Measurements from ENCODE around the gene CEBPA.
"Not testable (repeated sequence)": the region's sequence is repeated elsewhere in the genome, so short reads cannot be mapped to it uniquely, and the experiment has no call there.

The CEBPA gene

GRCh38 chr19:33323093-33323820 lies 20.9 kb upstream of the CEBPA start:
- H3K27ac Mint-ChIP-seq, result no peak overlapping the region
- DNase-seq, result no peak
- H3K4me3 Mint-ChIP-seq, result no peak overlapping the region
- H3K27me3 Mint-ChIP-seq (ENCODE audit: low read depth, poor library complexity), result peaks cover 16% of the 10 kb centered on the region
- H3K9me3 Mint-ChIP-seq, result peaks cover 42% of the 10 kb centered on the region
- H3K4me1 Mint-ChIP-seq, result no peaks in the 10 kb centered on the region
- no peak for TF ChIP-seq CTCF (IDR thresholded peaks at IDR 0.05)
- no peaks in the 10 kb centered on the region for H3K36me3 Mint-ChIP-seq (ENCODE audit: low read depth)

- H3K4me1 Mint-ChIP-seq, result no peaks in the 10 kb centered on the region
- H3K27ac Mint-ChIP-seq, result no peak overlapping the region
Observed at GRCh38 chr19:33320636-33321035, 18.3 kb upstream of the CEBPA start.

GRCh38 chr19:33317991-33318390 lies 15.7 kb upstream of the CEBPA start:
- peaks cover 29% of the 10 kb centered on the region for H3K9me3 Mint-ChIP-seq
- H3K27ac Mint-ChIP-seq; H3K36me3 Mint-ChIP-seq (ENCODE audit: low read depth); H3K4me3 Mint-ChIP-seq; DNase-seq; H3K4me1 Mint-ChIP-seq: not testable (repeated sequence)
- H3K27me3 Mint-ChIP-seq (ENCODE audit: low read depth, poor library complexity), result peaks cover 24% of the 10 kb centered on the region

More at GRCh38 chr19:33320636-33321035, 18.3 kb upstream of the CEBPA start:
- no peaks in the 10 kb centered on the region for H3K36me3 Mint-ChIP-seq (ENCODE audit: low read depth)
- H3K27me3 Mint-ChIP-seq (ENCODE audit: low read depth, poor library complexity), result peaks cover 26% of the 10 kb centered on the region
- TF ChIP-seq CTCF (IDR thresholded peaks at IDR 0.05), result no peak
- H3K9me3 Mint-ChIP-seq, result peaks cover 31% of the 10 kb centered on the region
- DNase-seq, result no peak
- H3K4me3 Mint-ChIP-seq, result no peak overlapping the region

- H3K27me3 Mint-ChIP-seq (ENCODE audit: low read depth, poor library complexity), result peaks cover 21% of the 10 kb centered on the region
- TF ChIP-seq CTCF (IDR thresholded peaks at IDR 0.05), result no peak
- H3K27ac Mint-ChIP-seq, result no peak overlapping the region
- no peak overlapping the region for H3K4me3 Mint-ChIP-seq
- H3K9me3 Mint-ChIP-seq, result peaks cover 24% of the 10 kb centered on the region
- no peaks in the 10 kb centered on the region for H3K4me1 Mint-ChIP-seq
- DNase-seq, result no peak
- no peaks in the 10 kb centered on the region for H3K36me3 Mint-ChIP-seq (ENCODE audit: low read depth)
Observed at GRCh38 chr19:33317517-33317916, 15.2 kb upstream of the CEBPA start.

GRCh38 chr19:33316541-33317264 lies 14.4 kb upstream of the CEBPA start:
- Mint-ChIP-seq H3K9me3 (peaks cover 16% of the 10 kb centered on the region), H3K4me3 (no peak overlapping the region), H3K27me3 (ENCODE audit: low read depth, poor library complexity) (peaks cover 19% of the 10 kb centered on the region), H3K4me1 (no peaks in the 10 kb centered on the region), H3K27ac (no peak overlapping the region), H3K36me3 (ENCODE audit: low read depth) (no peaks in the 10 kb centered on the region)
- no peak for DNase-seq
- TF ChIP-seq CTCF (IDR thresholded peaks at IDR 0.05), result no peak

GRCh38 chr19:33312808-33313207 lies 10.5 kb upstream of the CEBPA start:
- not testable (repeated sequence) for H3K27ac Mint-ChIP-seq; H3K36me3 Mint-ChIP-seq (ENCODE audit: low read depth); DNase-seq; H3K4me3 Mint-ChIP-seq; H3K9me3 Mint-ChIP-seq
- Mint-ChIP-seq H3K4me1 (peaks cover 11% of the 10 kb centered on the region), H3K27me3 (ENCODE audit: low read depth, poor library complexity) (peaks cover 31% of the 10 kb centered on the region)
